ENCODE results near the gene RAB11FIP3.
"Not testable (repeated sequence)": the region's sequence is repeated elsewhere in the genome, so short reads cannot be mapped to it uniquely, and the experiment has no call there.

RAB11FIP3 gene

GRCh38 chr16:422179-422578, 3.3 kb upstream of the RAB11FIP3 start:
- not testable (repeated sequence) for DNase-seq (ENCODE audit: low read depth, low spot score)

GRCh38 chr16:424033-424622, 1.3 kb upstream of the RAB11FIP3 start:
- peak; percentile 49 for DNase-seq (ENCODE audit: low read depth, low spot score)

- peak; percentile 44 for DNase-seq (ENCODE audit: low read depth, low spot score)
Observed at GRCh38 chr16:424623-425081, 797 bp upstream of the RAB11FIP3 start.

- DNase-seq (ENCODE audit: low read depth, low spot score), result no peak
Observed at GRCh38 chr16:425740-426114, 278 bp downstream of the RAB11FIP3 start.

GRCh38 chr16:426115-426905, 861 bp downstream of the RAB11FIP3 start:
- DNase-seq (ENCODE audit: low read depth, low spot score), result peak; percentile 39

- DNase-seq (ENCODE audit: low read depth, low spot score), result no peak
Observed at GRCh38 chr16:426906-427249, 1.4 kb downstream of the RAB11FIP3 start.

- no peak for DNase-seq (ENCODE audit: low read depth, low spot score)
Observed at GRCh38 chr16:427250-427649, 1.8 kb downstream of the RAB11FIP3 start.

- no peak for DNase-seq (ENCODE audit: low read depth, low spot score)
Observed at GRCh38 chr16:430904-431303, 5.5 kb downstream of the RAB11FIP3 start.

GRCh38 chr16:440627-441026, 15.2 kb downstream of the RAB11FIP3 start:
- DNase-seq (ENCODE audit: low read depth, low spot score), result no peak

GRCh38 chr16:441447-441846, 16.0 kb downstream of the RAB11FIP3 start:
- DNase-seq (ENCODE audit: low read depth, low spot score), result no peak

- DNase-seq (ENCODE audit: low read depth, low spot score), result no peak
Observed at GRCh38 chr16:442976-443375, 17.5 kb downstream of the RAB11FIP3 start.

GRCh38 chr16:444027-444426, 18.6 kb downstream of the RAB11FIP3 start:
- DNase-seq (ENCODE audit: low read depth, low spot score), result no peak

GRCh38 chr16:445566-445965, 20.1 kb downstream of the RAB11FIP3 start:
- DNase-seq (ENCODE audit: low read depth, low spot score), result no peak

GRCh38 chr16:450385-450784, 24.9 kb downstream of the RAB11FIP3 start:
- no peak for DNase-seq (ENCODE audit: low read depth, low spot score)

GRCh38 chr16:450785-451512, 25.5 kb downstream of the RAB11FIP3 start:
- DNase-seq (ENCODE audit: low read depth, low spot score), result no peak

- no peak for DNase-seq (ENCODE audit: low read depth, low spot score)
Observed at GRCh38 chr16:454397-454940, 29.0 kb downstream of the RAB11FIP3 start.

- DNase-seq (ENCODE audit: low read depth, low spot score), result no peak
Observed at GRCh38 chr16:455453-455852, 30.0 kb downstream of the RAB11FIP3 start.

GRCh38 chr16:456891-457483, 31.5 kb downstream of the RAB11FIP3 start:
- DNase-seq (ENCODE audit: low read depth, low spot score), result no peak

- DNase-seq (ENCODE audit: low read depth, low spot score), result no peak
Observed at GRCh38 chr16:457732-458400, 32.4 kb downstream of the RAB11FIP3 start.

- DNase-seq (ENCODE audit: low read depth, low spot score), result no peak
Observed at GRCh38 chr16:459761-460160, 34.3 kb downstream of the RAB11FIP3 start.

- DNase-seq (ENCODE audit: low read depth, low spot score), result peak; percentile 64
Observed at GRCh38 chr16:460787-461186, 35.3 kb downstream of the RAB11FIP3 start.
